Cardiac septum (tissue), 1 donor: Measurements from ENCODE around the gene FBN2. TPM values are rescaled to one million over a fixed set of nuclear protein-coding genes. Genes with fewer than 3 reads are reported as not detected.

ENCODE experiments used
- DNase-seq: peaks from one replicate; pipeline ENCODE4 v3.0.0-alpha.2; 2020; ENCODE audit warnings: low spot score
- intact Hi-C: fragments of 100-400 bp; cut with DNase I; formaldehyde crosslinking; loops from one replicate; pipeline ENCODE4 v1.14.0; 2022
- total RNA-seq: library from RNA; stranded (reverse); fragmentation: NEBNext Ultra II Directional; extraction: Animal tissue kit (Norgen Biotek cat#: 25700); gene quantifications from one replicate; pipeline ENCODE4 v1.2.1, GENCODE V29; 2021
- donor health status: DM: no; HTN: no; CAD: no.

The FBN2 gene
- total RNA-seq, 1 donor from 2014 or later: 7.1 TPM

- intact Hi-C loops: no loop called here
- DNase-seq: no peak
Observed at GRCh38 chr5:128274441-128274840, 263.6 kb downstream of the FBN2 start.

GRCh38 chr5:128273736-128274135, 264.3 kb downstream of the FBN2 start:
- no peak for DNase-seq
- intact Hi-C loops: no loop called here

- DNase-seq: no peak
- intact Hi-C loops: no loop called here
Observed at GRCh38 chr5:128271859-128272464, 266.1 kb downstream of the FBN2 start.

- DNase-seq: no peak
- intact Hi-C loops: no loop called here
Observed at GRCh38 chr5:128271071-128271470, 267.0 kb downstream of the FBN2 start.

- DNase-seq: no peak
- intact Hi-C loops: no loop called here
Observed at GRCh38 chr5:128264564-128265360, 273.3 kb downstream of the FBN2 start.

GRCh38 chr5:128263357-128263756, 274.7 kb downstream of the FBN2 start:
- intact Hi-C loops: no loop called here
- DNase-seq: no peak

- DNase-seq: no peak
- intact Hi-C loops: no loop called here
Observed at GRCh38 chr5:128262911-128263310, 275.1 kb downstream of the FBN2 start.

GRCh38 chr5:128259607-128260021, 278.4 kb downstream of the FBN2 start:
- intact Hi-C loops: no loop called here
- DNase-seq: no peak

GRCh38 chr5:128258372-128258771, 279.7 kb downstream of the FBN2 start:
- intact Hi-C loops: no loop called here
- no peak for DNase-seq

- DNase-seq: no peak
- intact Hi-C loops: no loop called here
Observed at GRCh38 chr5:128257076-128257475, 281.0 kb downstream of the FBN2 start.

- intact Hi-C loops: no loop called here
- no peak for DNase-seq
Observed at GRCh38 chr5:128254789-128255188, 283.3 kb downstream of the FBN2 start.

GRCh38 chr5:128253880-128254279, 284.2 kb downstream of the FBN2 start:
- no peak for DNase-seq
- intact Hi-C loops: no loop called here

GRCh38 chr5:128253161-128253560, 284.9 kb downstream of the FBN2 start:
- no peak for DNase-seq
- intact Hi-C loops: no loop called here

- intact Hi-C loops: no loop called here
- DNase-seq: no peak
Observed at GRCh38 chr5:128252756-128253155, 285.3 kb downstream of the FBN2 start.

GRCh38 chr5:128252196-128252595, 285.8 kb downstream of the FBN2 start:
- DNase-seq: no peak
- intact Hi-C loops: no loop called here

GRCh38 chr5:128245974-128246373, 292.1 kb downstream of the FBN2 start:
- no peak for DNase-seq
- intact Hi-C loops: no loop called here

GRCh38 chr5:128243958-128244582, 294.0 kb downstream of the FBN2 start:
- no peak for DNase-seq
- intact Hi-C loops: no loop called here

- DNase-seq: no peak
- intact Hi-C loops: no loop called here
Observed at GRCh38 chr5:128241051-128241695, 296.9 kb downstream of the FBN2 start.

GRCh38 chr5:128237546-128237945, 300.5 kb downstream of the FBN2 start:
- no peak for DNase-seq
- intact Hi-C loops: no loop called here

- no peak for DNase-seq
Observed at GRCh38 chr5:128237000-128237399, 301.0 kb downstream of the FBN2 start.

More at GRCh38 chr5:128237000-128237399, 301.0 kb downstream of the FBN2 start:
- intact Hi-C loops: no loop called here
